ENCODE measurements around the gene FLNC. TPM values are rescaled to one million over a fixed set of nuclear protein-coding genes. Genes with fewer than 3 reads are reported as not detected.

FLNC gene
- total and polyA plus RNA-seq, 9 of the 15 experiments (the other 6 are each of a cell fraction or from before 2014, with no cell fraction given), result 0.90 to 155 (median 28.8) TPM

- TF ChIP-seq ZBTB34 (CRISPR knock-in tag; IDR thresholded peaks at IDR 0.05) (peak; percentile 47; the same call in 1 of the 2 replicates), TFAP4 (CRISPR knock-in tag; IDR thresholded peaks at IDR 0.05; ENCODE audit: borderline replicate concordance) (peak; percentile 58), NR1H2 (CRISPR knock-in tag; IDR thresholded peaks at IDR 0.05) (no peak), TAF15 (IDR thresholded peaks at IDR 0.05; ENCODE audit: low read depth, low read length) (no peak), SUPT5H (IDR thresholded peaks at IDR 0.05) (no peak), CLOCK (CRISPR knock-in tag; IDR thresholded peaks at IDR 0.05; ENCODE audit: borderline replicate concordance) (peak; percentile 83), NFIX (CRISPR knock-in tag; IDR thresholded peaks at IDR 0.05; ENCODE audit: low read depth) (no peak), ZNF583 (CRISPR knock-in tag; IDR thresholded peaks at IDR 0.05) (no peak; the same call in 1 of the 2 replicates), ESRRB (CRISPR knock-in tag; IDR thresholded peaks at IDR 0.05; ENCODE audit: borderline replicate concordance) (no peak), ZSCAN32 (CRISPR knock-in tag; IDR thresholded peaks at IDR 0.05) (no peak), NFE2 (IDR thresholded peaks at IDR 0.05; ENCODE audit: low read depth) (peak; percentile 47; the same call in 1 of the 2 replicates), TCF15 (CRISPR knock-in tag; IDR thresholded peaks at IDR 0.05) (0 out of 2 replicates have a peak, but pooled peaks have one; percentile 16), NFIC (IDR thresholded peaks at IDR 0.05) (no peak), ZNF347 (CRISPR knock-in tag; IDR thresholded peaks at IDR 0.05; ENCODE audit: low read depth) (0 out of 2 replicates have a peak, but pooled peaks have one; percentile 25), ZNF3 (CRISPR knock-in tag; IDR thresholded peaks at IDR 0.05) (no peak), ZNF146 (CRISPR knock-in tag; IDR thresholded peaks at IDR 0.05; ENCODE audit: unreplicated experiment) (no peak), ZNF274 (IDR thresholded peaks at IDR 0.05; ENCODE audit: borderline replicate concordance, low read depth, low read length) (no peak), E2F4 (CRISPR knock-in tag; IDR thresholded peaks at IDR 0.05; ENCODE audit: low read depth) (no peak), RBFOX2 (IDR thresholded peaks at IDR 0.05; ENCODE audit: low read depth, low read length) (no peak; the same call in 1 of the 2 replicates), ZNF764 (CRISPR knock-in tag; IDR thresholded peaks at IDR 0.05; ENCODE audit: low read depth) (no peak), KLF6 (CRISPR knock-in tag; IDR thresholded peaks at IDR 0.05; ENCODE audit: borderline replicate concordance) (peak; percentile 63; the same call in 1 of the 2 replicates), ZNF263 (CRISPR knock-in tag; IDR thresholded peaks at IDR 0.05; ENCODE audit: borderline replicate concordance) (no peak)
Observed at GRCh38 chr7:128792471-128793180, 37.6 kb upstream of the FLNC start (continued).
